GM10847 (cell line): ENCODE measurements around the gene MAPK1IP1L.
A peak's percentile ranks its signal among the peaks of the same experiment; 100 is the strongest.

Experiments
- POLR2A ChIP-seq: IDR thresholded peaks from 2 replicates; pipeline ENCODE4 v1.6.1; 2011; ENCODE audit not compliant: insufficient read length; ENCODE audit errors: extremely low read depth

The MAPK1IP1L gene

DNA sequence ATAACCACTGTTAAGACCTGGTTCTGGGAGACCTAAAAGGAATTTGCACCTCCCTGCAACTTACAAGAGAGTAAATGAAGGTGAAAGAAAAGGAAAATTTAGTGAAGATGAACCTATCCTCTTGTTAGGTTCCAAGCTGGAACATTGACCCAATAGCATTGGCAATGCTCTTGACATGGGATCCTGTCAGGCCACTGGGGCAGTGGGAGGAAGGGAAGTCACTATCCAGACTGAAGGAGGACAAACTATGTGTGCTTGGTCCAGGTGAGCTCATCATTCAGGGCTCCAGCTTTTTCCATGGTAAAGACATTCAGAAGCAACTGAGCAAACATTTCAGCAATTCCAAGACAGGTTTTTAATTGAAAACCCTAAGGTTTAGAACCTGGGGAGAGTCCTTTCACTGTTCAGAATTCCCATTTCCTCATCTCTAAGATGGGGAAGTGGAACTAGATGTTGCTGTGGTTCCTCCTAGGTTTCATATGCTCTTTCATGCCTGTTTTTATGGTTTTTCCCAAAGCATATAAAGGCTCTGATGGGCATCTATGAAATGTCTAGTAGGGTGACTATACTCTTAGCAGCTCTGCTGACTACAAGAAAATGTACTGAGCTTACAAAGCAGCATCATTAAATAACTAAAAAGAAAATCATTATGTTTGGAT lies 33.1 kb downstream of the MAPK1IP1L start:
- TF ChIP-seq POLR2A: no peak

GRCh38 chr14:55085060-55085660 lies 33.7 kb downstream of the MAPK1IP1L start:
- TF ChIP-seq POLR2A: no peak

GRCh38 chr14:55086938-55087337 lies 35.5 kb downstream of the MAPK1IP1L start:
- TF ChIP-seq POLR2A: no peak

GRCh38 chr14:55088356-55088755 lies 36.9 kb downstream of the MAPK1IP1L start:
- no peak for TF ChIP-seq POLR2A

- no peak for TF ChIP-seq POLR2A
Observed at GRCh38 chr14:55092341-55092740, 40.9 kb downstream of the MAPK1IP1L start.

DNA sequence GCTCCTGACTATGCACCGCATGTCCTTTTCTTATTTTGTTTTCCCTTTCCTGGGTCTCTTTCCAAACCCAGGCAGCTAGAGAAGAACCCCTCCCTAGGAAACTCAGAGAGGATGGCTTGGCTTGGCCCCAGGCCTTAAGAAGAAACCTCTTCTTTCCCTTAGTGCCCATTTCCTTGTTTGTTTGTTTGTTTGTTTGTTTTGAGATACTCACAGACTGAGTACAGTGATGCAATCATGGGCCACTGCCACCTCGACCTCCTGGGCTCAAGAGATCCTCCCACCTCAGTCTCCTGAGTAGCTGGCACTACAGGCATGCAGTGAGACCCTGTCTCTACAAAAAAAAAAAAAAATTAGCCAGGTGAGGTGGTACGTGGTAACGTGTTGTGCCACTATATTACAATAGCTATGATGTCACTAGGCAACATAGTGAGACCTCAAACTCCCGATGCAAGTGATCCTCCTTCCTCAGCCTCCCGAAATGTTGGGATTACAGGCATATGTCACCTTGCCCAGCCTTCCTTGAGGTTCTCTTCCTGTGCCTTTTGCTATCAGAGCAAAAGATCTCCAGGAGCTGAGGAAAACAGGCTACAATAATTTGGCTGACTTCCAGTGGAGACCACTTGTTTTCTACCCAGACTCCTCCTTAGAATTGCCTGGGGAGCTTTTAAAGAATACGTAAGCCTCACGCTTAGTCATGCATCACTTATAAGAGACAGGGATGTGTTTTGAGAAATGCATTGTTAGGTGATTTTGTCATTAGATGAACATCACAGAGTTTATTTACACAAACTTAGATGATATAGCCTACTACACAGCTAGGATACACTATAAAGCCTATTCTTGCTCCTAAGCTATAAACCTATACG lies 43.1 kb downstream of the MAPK1IP1L start:
- no peak for TF ChIP-seq POLR2A

- TF ChIP-seq POLR2A: no peak
Observed at GRCh38 chr14:55097881-55098560, 46.6 kb downstream of the MAPK1IP1L start.

GRCh38 chr14:55098561-55098898 lies 47.1 kb downstream of the MAPK1IP1L start:
- no peak for TF ChIP-seq POLR2A

GRCh38 chr14:55099756-55100155 lies 48.3 kb downstream of the MAPK1IP1L start:
- TF ChIP-seq POLR2A: no peak

GRCh38 chr14:55101698-55102097 lies 50.3 kb downstream of the MAPK1IP1L start:
- no peak for TF ChIP-seq POLR2A

GRCh38 chr14:55102141-55102621 lies 50.7 kb downstream of the MAPK1IP1L start:
- peak; percentile 81 for TF ChIP-seq POLR2A

DNA sequence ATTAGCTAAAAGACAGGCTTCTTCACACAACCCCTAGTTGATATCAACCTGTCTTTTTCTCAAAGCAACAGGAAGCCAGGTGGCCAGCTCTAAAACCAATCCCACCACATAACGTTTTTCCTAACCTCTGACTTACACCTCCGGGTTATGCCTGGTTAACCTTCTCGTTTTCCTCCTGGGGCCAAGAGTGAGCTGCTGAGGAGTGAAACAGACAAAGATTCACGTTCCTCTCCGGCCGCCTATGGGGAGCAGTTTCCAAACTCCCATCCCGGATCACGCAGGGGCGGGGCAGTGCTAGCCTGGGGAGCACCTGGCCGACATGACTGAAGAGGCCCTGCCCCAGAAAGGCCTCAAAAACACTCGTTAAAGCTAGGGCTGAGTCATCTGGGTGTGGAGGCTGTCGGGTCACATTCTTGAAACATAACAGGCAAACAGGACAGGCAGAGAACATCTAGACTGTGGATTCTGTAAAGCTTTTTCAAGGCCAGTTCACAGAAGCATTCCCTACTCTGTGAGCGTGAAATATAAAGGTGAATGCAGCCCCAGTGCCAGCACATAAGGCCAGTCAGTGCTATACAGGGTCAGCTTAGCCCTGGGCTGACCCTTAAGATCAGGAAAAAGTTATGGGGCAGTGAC lies 51.7 kb downstream of the MAPK1IP1L start:
- peak; percentile 17 for TF ChIP-seq POLR2A

DNA sequence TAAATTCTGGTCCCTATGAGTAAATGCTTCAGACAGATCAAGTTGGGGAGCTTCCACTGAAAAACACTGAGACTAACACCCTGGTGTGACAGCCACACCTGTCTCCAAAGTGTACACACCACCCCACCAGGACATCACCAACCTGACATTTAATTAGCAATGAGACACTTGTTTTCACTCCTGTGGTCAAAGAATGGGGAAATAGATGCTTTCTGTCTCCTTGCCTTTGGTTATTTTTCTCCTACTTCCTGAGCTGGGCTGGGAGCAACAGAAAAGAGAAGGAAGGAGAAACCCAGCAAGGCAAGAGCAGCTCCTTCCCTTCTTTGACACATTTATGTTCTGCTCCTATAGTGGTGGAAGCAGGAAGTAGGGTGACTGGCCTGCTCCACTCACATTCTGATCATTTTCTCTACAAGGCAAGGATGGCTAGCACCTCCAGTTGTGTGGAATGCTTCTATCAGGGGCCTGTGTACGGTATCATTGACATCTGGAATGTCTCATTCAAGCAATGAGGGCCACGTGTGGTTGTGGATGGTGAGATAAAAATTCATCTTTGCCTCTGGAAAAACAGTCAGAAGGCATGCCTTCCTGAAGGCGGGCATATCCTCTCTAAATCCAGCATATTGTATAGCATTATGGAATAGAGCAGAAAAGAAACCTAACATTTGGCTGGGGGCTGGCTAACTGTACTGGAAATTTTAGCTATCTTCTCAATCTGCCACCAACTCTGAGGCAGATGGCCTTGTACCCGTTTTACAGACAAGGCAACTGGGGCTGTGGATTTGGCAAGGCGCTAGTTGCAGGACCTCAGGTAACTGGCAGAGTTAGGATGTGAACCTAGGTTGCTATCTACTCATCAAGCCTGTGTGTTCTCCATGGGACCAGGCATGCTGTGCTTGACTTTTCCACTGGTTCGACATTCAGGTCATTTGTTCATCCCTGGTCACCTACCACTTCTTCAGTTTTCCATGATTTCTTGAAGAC lies 52.8 kb downstream of the MAPK1IP1L start:
- no peak for TF ChIP-seq POLR2A

DNA sequence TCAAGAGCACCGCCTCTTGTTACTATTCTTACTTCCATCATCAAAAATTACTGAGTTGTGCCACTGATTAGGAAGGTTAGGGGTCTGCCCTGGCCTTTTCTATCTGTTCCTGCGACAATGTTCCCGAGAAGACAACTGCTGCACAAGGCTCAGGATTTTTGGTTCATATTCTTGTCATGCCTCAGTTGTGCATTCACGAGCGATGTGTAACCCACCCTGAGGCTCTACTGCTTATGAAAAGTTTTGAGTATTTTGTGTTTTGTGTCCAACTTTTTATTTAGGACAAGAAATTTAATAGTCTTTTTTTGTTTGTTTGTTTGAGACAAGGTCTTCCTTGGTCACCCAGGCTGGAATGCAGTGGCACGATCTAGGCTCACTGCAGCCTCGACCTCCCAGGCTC lies 54.5 kb downstream of the MAPK1IP1L start:
- TF ChIP-seq POLR2A: no peak
